GM12878 (cell line): Measurements from ENCODE around the gene C6orf89. TPM values are rescaled to one million over a fixed set of nuclear protein-coding genes. Genes with fewer than 3 reads are reported as not detected.

Experiments used
- ATAC-seq: fragments of 200-7000 bp; cut with Tn5 transposase; 3 replicates; pipeline ENCODE4 v1.9.1; 2020; ENCODE audit warnings: mild to moderate bottlenecking, moderate library complexity
- BruUV-seq: library from RNA; stranded (reverse); fragments of 400-500 nt; replicated peaks from 2 replicates; lab custom pipeline; 2021; lab: Mats Ljungman, UMichigan
- CTCF ChIA-PET: fragments of 300-600 bp; sonication (Branson Sonifier 250); formaldehyde crosslinking; extraction: SDS; loops from one replicate; lab custom pipeline; 2021; ENCODE audit warnings: inconsistent platforms; lab: Yijun Ruan, JAX
- POLR2A ChIA-PET: fragments of 350-600 bp; formaldehyde crosslinking; extraction: SDS; loops from one replicate; lab custom pipeline; 2021; ENCODE audit warnings: inconsistent platforms; lab: Charles Lee
- RAD21 ChIA-PET: fragments of 300-600 bp; sonication (Branson Sonifier 250); formaldehyde crosslinking; loops from one replicate; lab custom pipeline; 2023; ENCODE audit warnings: antibody characterized with exemption; ENCODE audit not compliant: unreplicated experiment; lab: Charles Lee
- SMC1A ChIA-PET: fragments of 300-600 bp; sonication (Branson Sonifier 250); formaldehyde crosslinking; loops from one replicate; lab custom pipeline; 2023; ENCODE audit not compliant: unreplicated experiment, uncharacterized antibody; lab: Charles Lee
- DNase-seq: peaks from one replicate; pipeline ENCODE4 v3.0.0-alpha.2; 2011; ENCODE audit warnings: low read depth, low spot score
- FAIRE-seq: peaks from 3 replicates; lab custom pipeline; 2011; peaks lifted over from hg19 to GRCh38; lab: Jason Lieb, UNC
- H2AFZ ChIP-seq: 2 replicates; pipeline ENCODE4 v1.6.0; 2011; ENCODE audit warnings: low read depth, low read length, control low read depth; ENCODE audit not compliant: control insufficient read depth
- H3K27ac ChIP-seq: 2 replicates; pipeline ENCODE4 v1.5.1; 2011; ENCODE audit warnings: control low read depth; ENCODE audit not compliant: control insufficient read depth, insufficient read depth
- H3K27me3 ChIP-seq, 2 experiments: replicated peaks in 1 of 2; 2 replicates each; pipeline versions ENCODE4 v1.6.0 to v1.6.1; 2011; ENCODE audit warnings: low read length in 1 of 2; ENCODE audit not compliant: control insufficient read depth in 2 of 2, insufficient read depth in 2 of 2
- H3K36me3 ChIP-seq, 2 experiments: 2 replicates each; pipeline ENCODE4 v1.5.1; 2011; ENCODE audit warnings: low read length in 1 of 2; ENCODE audit not compliant: control insufficient read depth in 2 of 2, insufficient read depth in 2 of 2
- H3K4me1 ChIP-seq: 2 replicates; pipeline ENCODE4 v1.6.1; 2011; ENCODE audit warnings: mild to moderate bottlenecking, low read length, moderate library complexity, mixed read lengths; ENCODE audit not compliant: control insufficient read depth, insufficient read depth
- H3K4me2 ChIP-seq: 2 replicates; pipeline ENCODE4 v1.6.0; 2011; ENCODE audit warnings: control low read depth; ENCODE audit not compliant: control insufficient read depth, insufficient read depth
- H3K4me3 ChIP-seq: fragments of 200-600 bp; sonication (generic); 2 replicates; pipeline ENCODE4 v1.5.1; 2016
- H3K79me2 ChIP-seq: 2 replicates; pipeline ENCODE4 v1.6.0; 2011; ENCODE audit warnings: low read length; ENCODE audit not compliant: control insufficient read depth, insufficient read depth
- H3K9ac ChIP-seq: 2 replicates; pipeline ENCODE4 v1.8.0; 2011; ENCODE audit warnings: low read length, control low read depth, mixed read lengths; ENCODE audit not compliant: control insufficient read depth, insufficient read depth
- H3K9me3 ChIP-seq: replicated peaks from 3 replicates; pipeline ENCODE4 v1.5.1; 2011; ENCODE audit warnings: mild to moderate bottlenecking, low read length; ENCODE audit not compliant: control insufficient read depth, insufficient read depth
- H4K20me1 ChIP-seq: 2 replicates; pipeline ENCODE4 v1.6.0; 2011; ENCODE audit not compliant: control insufficient read depth, insufficient read depth
- BCL3 ChIP-seq: IDR thresholded peaks from 2 replicates; pipeline ENCODE4 v1.6.1; 2011; ENCODE audit warnings: borderline replicate concordance, low read depth, mild to moderate bottlenecking, moderate library complexity, low read length; ENCODE audit not compliant: insufficient read depth, poor library complexity, severe bottlenecking
- GABPA ChIP-seq: IDR thresholded peaks from 2 replicates; pipeline ENCODE4 v1.6.1; 2014; ENCODE audit warnings: antibody characterized with exemption, low read depth, mild to moderate bottlenecking, inconsistent platforms
- HDAC6 ChIP-seq: fragments of 200-600 bp; sonication (generic); IDR thresholded peaks from one replicate; pipeline ENCODE4 v1.8.0; 2017; ENCODE audit warnings: antibody characterized with exemption; ENCODE audit not compliant: unreplicated experiment
- MTA2 ChIP-seq: fragments of 450-650 bp; IDR thresholded peaks from 2 replicates; pipeline ENCODE4 v1.6.1; 2016; ENCODE audit warnings: low read depth, mild to moderate bottlenecking, moderate library complexity
- NR2C1 ChIP-seq: fragments of 450-650 bp; IDR thresholded peaks from 2 replicates; pipeline ENCODE4 v1.6.1; 2017; ENCODE audit warnings: antibody characterized with exemption, mild to moderate bottlenecking, moderate library complexity
- NR2C2 ChIP-seq: IDR thresholded peaks from 2 replicates; pipeline ENCODE4 v1.6.1; 2011; ENCODE audit warnings: borderline replicate concordance, low read depth; ENCODE audit not compliant: control insufficient read depth, insufficient read length
- RELB ChIP-seq: fragments of 450-650 bp; IDR thresholded peaks from 2 replicates; pipeline ENCODE4 v1.6.1; 2017; ENCODE audit warnings: low read depth, mild to moderate bottlenecking, moderate library complexity
- SUZ12 ChIP-seq: fragments of 200-600 bp; sonication (generic); IDR thresholded peaks from one replicate; pipeline ENCODE4 v1.6.1; 2018; ENCODE audit warnings: antibody characterized with exemption, mild to moderate bottlenecking; ENCODE audit not compliant: unreplicated experiment
- TBL1XR1 ChIP-seq: IDR thresholded peaks from 2 replicates; pipeline ENCODE4 v1.6.1; 2012; ENCODE audit warnings: low read depth, low read length, improper control_type of control experiment
- WGBS: methylation state at CpG from one replicate; pipeline ENCODE4 v1.1.6; 2016; ENCODE audit warnings: low lambda C conversion rate; ENCODE audit not compliant: insufficient replicate concordance, insufficient coverage; ENCODE audit errors: missing lambda C conversion rate; 5-methylcytosine and 5-hydroxymethylcytosine counted together
- in situ Hi-C: fragments of 300-500 bp; cut with MboI; formaldehyde crosslinking; loops from 9 replicates; pipeline ENCODE4 v1.14.3; 2018; ENCODE audit warnings: mixed read lengths
- intact Hi-C: fragments of 100-400 bp; cut with micrococcal nuclease; formaldehyde crosslinking; loops from one replicate; pipeline ENCODE4 v1.14.2; 2022; ENCODE audit not compliant: unreplicated experiment
- polyA plus RNA-seq, 11 experiments: library from polyadenylated mRNA; depleted of rRNA in 4 of 11; unstranded in 6 of 11; stranded (reverse) in 5 of 11; fragments of >200 nt; fragmentation: Nextera tagmentation in 4 of 11; fragmentation: Illumina TruSeq in 1 of 11; extraction: Ambion mirVana in 4 of 11; extraction: Trizol in 1 of 11; gene quantifications; 1 replicate in 1 of 11; 2 replicates in 10 of 11; pipeline versions ENCODE4 v1.2.1 to v1.2.3, GENCODE V29; 2011 to 2016; ENCODE audit warnings: inconsistent platforms in 2 of 11, missing spikeins in 2 of 11, low read depth in 1 of 11
- total RNA-seq, 4 experiments: library from RNA; depleted of rRNA in 3 of 4; stranded (reverse); fragments of >200 nt in 3 of 4; fragmentation: Illumina TruSeq in 1 of 4; extraction: Trizol in 1 of 4; gene quantifications; 2 replicates each; pipeline versions ENCODE4 v1.2.1 to v1.2.3, GENCODE V29; 2013 to 2021

C6orf89 gene
- total and polyA plus RNA-seq, 10 of the 15 experiments (the other 5 are each of a cell fraction or from before 2014, with no cell fraction given): 10.8 to 42.7 (median 28.6) TPM

- TF ChIP-seq SUZ12: no peak
- TF ChIP-seq HDAC6: no peak
- peak; percentile 38; the same call in 1 of the 2 replicates for TF ChIP-seq MTA2
- TF ChIP-seq GABPA: peak; percentile 100
- TF ChIP-seq NR2C1: peak; percentile 76
- TF ChIP-seq TBL1XR1: no peak
- TF ChIP-seq RELB: peak; percentile 89
- TF ChIP-seq NR2C2: no peak
- TF ChIP-seq, all 136 proteins: peak for 66
Observed at GRCh38 chr6:36874443-36875249, 11.1 kb upstream of the C6orf89 start, which contains the start of gene PPIL1 (continued).

GRCh38 chr6:36875250-36875633 is 10.5 kb upstream of the C6orf89 start:
- Histone ChIP-seq H3K4me3 (peak overlapping the region; percentile 79), H3K36me3 (no peaks in the 10 kb centered on the region), H3K4me2 (peak overlapping the region; percentile 69), H2AFZ (peak overlapping the region; percentile 75), H4K20me1 (no peaks in the 10 kb centered on the region), H3K9ac (peak overlapping the region; percentile 80), H3K27me3 (no peaks in the 10 kb centered on the region)
- FAIRE-seq (no peak), DNase-seq (no peak)
- intact Hi-C loops (no loop called here), in situ Hi-C loops (no loop called here)
- POLR2A ChIA-PET: interaction anchor here (0.7 to 2.6 kb wide), 7 partner anchors 9 to 296 kb away, joined by 3 to 19 read pairs (median 5); partner anchors contain the start of genes C6orf89 and MTCH1
- WGBS: 49% methylated on average over 6 of the region's 6 CpGs
- BruUV-seq: TSS peak; percentile 97
- no peak for TF ChIP-seq BCL3
- TF ChIP-seq, all 136 proteins: peak for 0
- H3K9me3 ChIP-seq: no peaks in the 10 kb centered on the region
- SMC1A ChIA-PET: interaction anchor here (1.0 to 4.5 kb wide), 11 partner anchors 9 to 296 kb away, joined by 3 to 52 read pairs (median 6); partner anchors contain the start of genes C6orf89 and FGD2
- peaks cover 6% of the 10 kb centered on the region; the same call in 1 of the 2 replicates for H3K4me1 ChIP-seq
- peaks cover 25% of the 10 kb centered on the region for H3K79me2 ChIP-seq
- peak overlapping the region; percentile 78 for H3K27ac ChIP-seq
- no peak for ATAC-seq
- RAD21 ChIA-PET: interaction anchor here (1.0 to 3.7 kb wide), 6 partner anchors 10 to 143 kb away, joined by 3 to 26 read pairs (median 6); partner anchors contain the start of genes C6orf89 and MTCH1
- CTCF ChIA-PET: interaction anchor here (0.7 to 8.2 kb wide), 8 partner anchors 8 to 260 kb away, joined by 3 to 93 read pairs (median 11); partner anchors contain the start of gene C6orf89
